HCT116 (cell line): ENCODE data around the gene PDE7B.

Source experiments
- EGR1 ChIP-seq: IDR thresholded peaks from 2 replicates; pipeline ENCODE4 v1.6.1; 2012; ENCODE audit warnings: low read depth
- EZH2phosphoT487 ChIP-seq: fragments of 200-600 bp; IDR thresholded peaks from 2 replicates; pipeline ENCODE4 v1.6.1; 2018; ENCODE audit warnings: antibody characterized with exemption, borderline replicate concordance
- POLR2AphosphoS5 ChIP-seq: IDR thresholded peaks from 2 replicates; pipeline ENCODE4 v1.6.1; 2011; ENCODE audit warnings: mild to moderate bottlenecking, low read depth, low read length, moderate library complexity
- TF ChIP-seq, protein P1 (sequence below), 3 experiments: fragments of 200-600 bp in 1 of 3; sonication (generic) in 1 of 3; IDR thresholded peaks in 2 of 3; conservative IDR thresholded peaks in 1 of 3; 2 replicates each; pipeline ENCODE4 v1.5.1; 2012 to 2017; ENCODE audit warnings: low read depth in 2 of 3, low read length in 2 of 3, antibody characterized with exemption in 1 of 3, borderline replicate concordance in 1 of 3, control low read depth in 1 of 3, mild to moderate bottlenecking in 1 of 3, mixed read lengths in 1 of 3, mixed run types in 1 of 3, moderate library complexity in 1 of 3; ENCODE audit not compliant: insufficient read depth in 1 of 3

DNA sequence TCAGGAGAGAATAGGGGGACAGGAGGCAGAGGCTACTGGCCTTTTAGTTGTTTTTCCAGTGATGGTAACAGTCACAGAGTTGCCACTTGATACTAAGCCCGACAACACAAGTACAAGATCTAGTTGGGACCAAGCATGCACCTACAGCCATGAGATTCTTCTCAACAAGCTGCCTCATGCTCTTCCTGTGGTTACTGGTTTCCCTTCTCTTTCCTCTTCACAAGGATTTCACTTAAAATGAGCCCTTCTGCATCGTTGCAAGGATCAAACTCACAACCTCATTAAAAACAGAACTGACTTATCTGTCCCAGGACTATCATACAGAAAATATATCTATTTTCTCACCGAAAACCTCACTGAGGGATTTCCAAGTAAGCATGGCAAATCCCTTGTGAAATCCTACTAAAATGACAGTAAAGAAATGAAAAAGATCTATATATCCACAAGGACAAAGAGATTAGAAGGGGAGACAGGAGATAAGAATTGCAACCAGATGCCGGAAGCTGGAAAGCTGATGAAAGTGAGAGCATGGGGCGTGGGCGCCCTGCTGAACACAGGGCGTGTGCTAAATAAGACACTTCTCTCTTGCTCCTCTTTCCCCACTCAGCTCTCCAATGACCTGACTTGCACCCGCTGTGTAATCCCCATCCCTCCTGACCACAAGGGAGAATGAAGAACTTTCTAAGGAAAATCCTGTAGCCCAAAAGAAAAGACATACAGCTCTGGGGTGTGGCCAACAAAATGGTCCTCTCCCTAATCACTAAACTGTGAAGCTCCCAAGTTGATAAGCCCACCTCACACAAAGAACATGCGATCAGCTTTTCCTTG lies 385.2 kb downstream of the PDE7B start:
- TF ChIP-seq, protein P1, sequence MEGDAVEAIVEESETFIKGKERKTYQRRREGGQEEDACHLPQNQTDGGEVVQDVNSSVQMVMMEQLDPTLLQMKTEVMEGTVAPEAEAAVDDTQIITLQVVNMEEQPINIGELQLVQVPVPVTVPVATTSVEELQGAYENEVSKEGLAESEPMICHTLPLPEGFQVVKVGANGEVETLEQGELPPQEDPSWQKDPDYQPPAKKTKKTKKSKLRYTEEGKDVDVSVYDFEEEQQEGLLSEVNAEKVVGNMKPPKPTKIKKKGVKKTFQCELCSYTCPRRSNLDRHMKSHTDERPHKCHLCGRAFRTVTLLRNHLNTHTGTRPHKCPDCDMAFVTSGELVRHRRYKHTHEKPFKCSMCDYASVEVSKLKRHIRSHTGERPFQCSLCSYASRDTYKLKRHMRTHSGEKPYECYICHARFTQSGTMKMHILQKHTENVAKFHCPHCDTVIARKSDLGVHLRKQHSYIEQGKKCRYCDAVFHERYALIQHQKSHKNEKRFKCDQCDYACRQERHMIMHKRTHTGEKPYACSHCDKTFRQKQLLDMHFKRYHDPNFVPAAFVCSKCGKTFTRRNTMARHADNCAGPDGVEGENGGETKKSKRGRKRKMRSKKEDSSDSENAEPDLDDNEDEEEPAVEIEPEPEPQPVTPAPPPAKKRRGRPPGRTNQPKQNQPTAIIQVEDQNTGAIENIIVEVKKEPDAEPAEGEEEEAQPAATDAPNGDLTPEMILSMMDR (IDR thresholded peaks at IDR 0.05 in 2 of 3, conservative IDR thresholded peaks at IDR 0.05 in 1 of 3; ENCODE audit: borderline replicate concordance in 1 of 3, insufficient read depth in 1 of 3, low read depth in 2 of 3, low read length in 2 of 3) = no peak
- no peak for TF ChIP-seq EZH2phosphoT487
- TF ChIP-seq POLR2AphosphoS5 = no peak
- TF ChIP-seq EGR1 = no peak
